HG03066 (cell line): ENCODE data around the gene DRC7.
"Not testable (repeated sequence)": the region's sequence is repeated elsewhere in the genome, so short reads cannot be mapped to it uniquely, and the experiment has no call there.

Source experiments
- ATAC-seq: cut with Tn5 transposase; IDR thresholded peaks from one replicate; pipeline ENCODE4 v1.9.1; 2021; ENCODE audit warnings: low read depth; ENCODE audit not compliant: unreplicated experiment

Gene DRC7

GRCh38 chr16:57708168-57708567 lies 13.6 kb downstream of the DRC7 start:
- ATAC-seq = no peak

DNA sequence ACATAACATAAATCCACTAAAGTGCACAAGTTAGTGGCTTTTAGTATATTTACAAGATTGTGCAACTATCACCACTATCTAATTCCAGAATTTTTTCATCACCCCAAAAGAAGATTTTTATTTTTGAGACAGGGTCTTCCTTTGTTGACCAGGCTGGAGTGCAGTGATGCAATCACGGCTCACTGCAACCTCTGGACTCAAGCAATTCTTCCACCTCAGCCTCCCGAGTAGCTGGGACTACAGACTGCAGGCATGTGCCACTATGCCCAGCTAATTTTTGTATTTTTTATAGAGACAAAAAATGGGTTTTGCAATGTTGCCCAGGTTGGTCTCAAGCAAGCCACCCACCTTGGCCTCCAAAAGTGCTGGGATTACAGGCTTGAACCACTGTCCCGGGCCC lies 15.1 kb downstream of the DRC7 start:
- no peak for ATAC-seq

DNA sequence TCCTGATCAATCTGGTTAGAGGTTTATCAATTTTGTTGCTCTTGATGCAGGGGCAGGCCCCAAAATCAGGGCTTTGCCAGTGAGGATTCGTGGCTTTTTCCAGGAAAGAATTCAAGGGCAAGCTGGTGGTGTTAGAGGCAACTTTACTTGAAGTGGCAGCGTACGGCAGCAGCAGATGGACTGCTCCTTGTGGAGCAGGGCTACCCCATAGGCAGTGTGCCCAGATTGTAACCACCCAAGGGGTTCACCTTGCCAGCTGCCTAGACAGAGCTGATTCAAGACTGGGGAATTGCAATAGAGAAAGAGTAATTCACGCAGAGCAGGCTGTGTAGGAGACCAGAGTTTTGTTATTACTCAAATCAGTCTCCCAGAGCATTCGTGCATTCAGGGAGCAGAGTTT lies 16.7 kb downstream of the DRC7 start:
- ATAC-seq = no peak

- ATAC-seq = no peak
Measured at GRCh38 chr16:57711993-57712392, 17.4 kb downstream of the DRC7 start.

DNA sequence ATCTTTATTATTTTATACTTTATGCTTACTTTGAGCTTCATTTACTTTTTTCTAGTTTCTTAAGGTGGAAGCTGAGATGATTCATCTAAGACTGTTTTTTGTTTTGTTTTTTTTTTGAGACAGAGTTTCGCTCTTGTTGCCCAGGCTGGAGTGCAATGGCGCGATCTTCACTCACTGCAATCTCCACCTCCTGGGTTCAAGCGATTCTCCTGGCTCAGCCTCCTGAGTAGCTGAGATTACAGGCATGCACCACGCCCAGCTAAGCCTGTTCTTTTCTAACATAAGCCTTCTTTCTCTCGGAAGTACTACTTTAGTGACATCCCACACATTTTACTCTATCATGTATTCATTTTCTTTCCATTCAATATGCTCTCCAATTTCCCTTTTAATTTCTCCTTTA lies 18.0 kb downstream of the DRC7 start:
- not testable (repeated sequence) for ATAC-seq

DNA sequence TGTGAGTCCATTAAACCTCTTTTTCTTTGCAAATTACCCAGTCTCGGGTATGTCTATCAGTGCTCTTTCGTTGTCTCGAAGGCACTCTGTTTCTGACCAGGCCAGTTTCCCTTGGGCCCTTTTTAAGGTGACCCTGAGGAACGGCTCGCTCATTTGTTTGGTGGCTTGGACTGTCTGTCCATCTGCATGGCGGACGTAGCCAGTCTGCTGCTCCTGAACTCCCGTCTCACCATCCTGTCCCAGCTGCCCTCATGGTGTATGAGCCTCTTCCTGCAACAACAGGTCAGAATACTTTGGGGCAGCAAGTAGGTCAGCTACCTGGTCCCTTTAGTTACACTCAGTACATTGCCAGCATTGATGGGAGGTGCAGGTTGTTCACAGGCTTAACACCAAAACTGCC lies 19.0 kb downstream of the DRC7 start:
- no peak for ATAC-seq

- no peak for ATAC-seq
Measured at GRCh38 chr16:57714047-57714446, 19.4 kb downstream of the DRC7 start.

DNA sequence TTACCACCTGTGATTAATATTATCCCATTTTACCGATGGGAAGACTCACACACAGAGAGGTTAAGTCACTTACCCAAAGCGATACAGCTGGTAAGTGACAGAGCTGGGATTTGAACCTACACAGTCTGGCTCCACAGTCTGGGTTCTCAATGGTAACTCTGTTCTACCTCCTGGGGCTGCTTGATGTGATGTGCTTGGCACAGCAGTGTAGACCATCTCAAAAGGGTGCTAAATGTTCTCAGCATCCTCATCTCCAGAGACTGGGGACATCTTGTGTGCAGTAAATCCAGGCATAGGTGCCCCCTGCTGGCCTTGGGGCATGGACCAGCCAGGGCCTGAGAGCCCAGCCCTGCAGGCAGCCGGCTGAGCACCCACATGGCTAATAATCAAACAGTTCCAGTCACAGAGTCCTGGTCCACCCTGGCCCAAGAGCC lies 25.6 kb downstream of the DRC7 start:
- no peak for ATAC-seq

- ATAC-seq = no peak
Measured at GRCh38 chr16:57721356-57722209, 27.0 kb downstream of the DRC7 start.

GRCh38 chr16:57722210-57722499 lies 27.5 kb downstream of the DRC7 start:
- no peak for ATAC-seq

- ATAC-seq = no peak
Measured at GRCh38 chr16:57722651-57723050, 28.0 kb downstream of the DRC7 start.

- ATAC-seq = no peak
Measured at GRCh38 chr16:57723170-57723569, 28.6 kb downstream of the DRC7 start.

DNA sequence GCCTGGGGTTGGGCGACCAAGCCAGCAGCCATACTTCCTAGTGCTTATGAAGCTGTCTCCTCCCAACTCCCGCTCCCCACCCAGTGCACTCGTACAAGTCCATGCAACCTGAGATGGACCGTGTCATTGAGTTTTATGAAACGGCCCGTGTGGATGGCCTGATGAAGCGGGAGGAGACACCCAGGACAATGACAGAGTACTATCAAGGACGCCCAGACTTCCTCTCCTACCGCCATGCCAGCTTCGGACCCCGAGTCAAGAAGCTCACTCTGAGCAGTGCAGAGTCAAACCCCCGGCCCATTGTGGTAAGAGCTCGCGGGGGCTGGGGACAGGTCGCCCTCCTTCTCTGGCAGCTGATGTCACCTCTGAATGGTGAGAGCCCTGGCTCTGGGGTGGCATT lies 29.9 kb downstream of the DRC7 start:
- ATAC-seq = no peak

DNA sequence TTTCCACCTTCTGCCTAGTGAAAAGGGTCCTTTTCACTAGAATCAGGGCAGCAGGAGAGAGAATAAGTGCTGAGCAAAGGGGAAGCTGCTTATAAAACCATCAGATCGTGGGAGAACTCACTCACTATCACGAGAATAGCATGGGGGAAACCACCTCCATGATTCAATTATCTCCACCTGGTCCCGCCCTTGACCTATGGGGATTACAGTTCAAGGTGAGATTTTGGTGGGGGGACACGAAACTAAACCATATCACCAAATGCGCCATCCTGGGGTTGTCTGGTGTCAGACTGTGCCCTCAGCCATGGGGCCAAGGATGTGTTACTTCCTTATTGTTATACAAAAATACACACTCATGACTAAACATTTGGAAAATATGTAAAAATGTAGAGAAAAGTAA lies 30.5 kb downstream of the DRC7 start:
- ATAC-seq = no peak

DNA sequence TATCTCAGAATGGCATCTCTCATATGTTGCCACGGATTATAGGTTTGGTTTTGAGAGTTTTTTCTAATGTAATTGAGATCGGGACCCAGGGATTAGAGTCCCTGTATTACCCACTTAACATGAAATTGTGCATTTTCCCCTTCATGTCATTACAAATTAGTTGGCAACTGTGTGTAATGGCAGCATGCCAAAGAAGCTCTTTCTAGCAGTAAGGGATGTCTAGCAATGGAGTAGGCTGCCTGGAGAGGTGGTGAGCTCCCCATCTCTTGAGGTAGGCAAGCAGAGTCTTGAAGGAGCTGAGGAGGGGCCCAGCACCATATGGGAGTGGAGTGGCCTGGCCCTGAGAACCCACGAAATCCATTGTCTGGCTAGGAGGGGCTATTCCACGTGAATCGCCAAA lies 30.9 kb downstream of the DRC7 start:
- ATAC-seq = no peak

GRCh38 chr16:57725976-57726375 lies 31.4 kb downstream of the DRC7 start:
- no peak for ATAC-seq

GRCh38 chr16:57726433-57726947 lies 31.9 kb downstream of the DRC7 start:
- no peak for ATAC-seq

DNA sequence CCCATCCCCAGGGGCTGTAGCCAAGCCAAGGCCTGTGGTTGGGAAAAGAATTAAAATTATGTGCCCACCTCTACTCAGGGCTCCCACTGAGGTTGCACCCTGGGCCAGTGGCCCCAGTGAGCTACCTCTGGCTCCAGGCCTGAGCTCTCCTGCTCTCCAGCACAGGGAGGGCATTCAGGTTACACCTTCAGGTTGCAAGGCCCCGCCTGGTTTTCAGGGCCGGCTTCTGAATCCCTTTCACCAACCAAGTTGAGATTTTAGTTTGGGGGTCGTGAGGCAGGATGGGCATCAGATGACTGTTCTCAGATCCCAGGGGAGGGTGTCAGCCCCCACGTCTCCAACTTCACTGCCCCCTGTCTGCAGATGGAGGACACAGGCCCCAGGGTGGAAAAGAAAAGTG lies 33.0 kb downstream of the DRC7 start:
- ATAC-seq = no peak

- ATAC-seq = no peak
Measured at GRCh38 chr16:57728336-57729181, 34.0 kb downstream of the DRC7 start.

DNA sequence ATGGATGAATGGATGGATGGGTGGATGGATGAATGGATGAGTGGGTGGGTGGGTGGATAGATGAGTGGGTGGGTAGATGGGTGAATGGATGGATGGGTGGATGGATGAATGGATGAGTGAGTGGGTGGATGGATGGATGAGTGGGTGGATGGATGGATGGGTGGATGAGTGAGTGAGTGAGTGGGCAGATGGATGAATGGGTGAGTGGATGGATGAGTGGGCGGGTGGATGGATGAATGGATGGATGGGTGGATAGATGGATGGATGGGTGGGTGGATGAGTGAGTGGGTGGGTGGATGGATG lies 34.5 kb downstream of the DRC7 start:
- no peak for ATAC-seq

DNA sequence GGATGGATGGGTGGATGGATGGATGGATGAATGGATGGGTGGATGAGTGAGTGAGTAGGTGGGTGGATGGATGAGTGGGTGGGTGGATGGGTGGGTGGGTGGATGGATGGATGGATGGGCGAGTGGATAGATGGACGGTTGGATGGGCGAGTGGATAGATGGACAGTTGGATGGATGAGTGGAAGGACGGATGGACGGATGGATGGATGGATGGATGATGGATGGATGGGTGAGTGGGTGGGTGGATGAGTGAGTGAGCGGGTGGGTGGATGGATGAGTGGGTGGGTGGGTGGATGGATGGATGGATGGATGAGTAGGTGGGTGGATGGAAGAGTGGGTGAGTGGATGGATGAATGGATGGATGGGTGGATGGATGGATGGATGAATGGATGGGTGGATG lies 35.2 kb downstream of the DRC7 start:
- ATAC-seq = not testable (repeated sequence)
